Astrocyte (in vitro differentiated cells and primary cell): Measurements from ENCODE around the gene PMAIP1.

ENCODE experiments used
- EZH2 ChIP-seq: IDR thresholded peaks from 2 replicates; pipeline ENCODE4 v1.6.1; 2012; ENCODE audit warnings: mild to moderate bottlenecking, low read length, inconsistent platforms; ENCODE audit not compliant: insufficient read depth
- TF ChIP-seq, protein P1 (sequence below): IDR thresholded peaks from 2 replicates; pipeline ENCODE4 v1.5.1; 2011; ENCODE audit warnings: low read depth, mild to moderate bottlenecking, inconsistent platforms, low read length, moderate library complexity; ENCODE audit not compliant: insufficient read depth

DNA sequence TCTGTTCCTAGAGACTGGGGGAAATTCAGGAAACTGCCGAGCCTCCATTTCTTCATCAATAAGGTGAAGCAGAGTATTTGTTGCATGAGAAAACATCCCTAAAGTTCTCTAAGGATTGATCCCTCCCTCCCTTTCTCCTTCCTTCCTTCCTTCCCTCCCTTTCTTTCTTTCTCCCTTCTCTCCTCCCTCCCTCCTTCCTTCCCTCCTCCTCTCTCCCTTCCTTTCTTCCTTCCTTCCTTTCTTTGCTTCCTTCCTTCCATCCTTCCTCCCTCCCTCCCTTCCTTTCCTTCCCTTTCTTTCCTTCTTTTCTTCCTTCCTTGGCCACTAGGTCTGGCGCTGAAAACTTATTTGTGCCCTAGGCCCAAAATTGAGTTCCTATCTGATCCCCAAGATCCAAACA is 47.2 kb upstream of the PMAIP1 start:
- no peak for TF ChIP-seq EZH2
- TF ChIP-seq, protein P1, sequence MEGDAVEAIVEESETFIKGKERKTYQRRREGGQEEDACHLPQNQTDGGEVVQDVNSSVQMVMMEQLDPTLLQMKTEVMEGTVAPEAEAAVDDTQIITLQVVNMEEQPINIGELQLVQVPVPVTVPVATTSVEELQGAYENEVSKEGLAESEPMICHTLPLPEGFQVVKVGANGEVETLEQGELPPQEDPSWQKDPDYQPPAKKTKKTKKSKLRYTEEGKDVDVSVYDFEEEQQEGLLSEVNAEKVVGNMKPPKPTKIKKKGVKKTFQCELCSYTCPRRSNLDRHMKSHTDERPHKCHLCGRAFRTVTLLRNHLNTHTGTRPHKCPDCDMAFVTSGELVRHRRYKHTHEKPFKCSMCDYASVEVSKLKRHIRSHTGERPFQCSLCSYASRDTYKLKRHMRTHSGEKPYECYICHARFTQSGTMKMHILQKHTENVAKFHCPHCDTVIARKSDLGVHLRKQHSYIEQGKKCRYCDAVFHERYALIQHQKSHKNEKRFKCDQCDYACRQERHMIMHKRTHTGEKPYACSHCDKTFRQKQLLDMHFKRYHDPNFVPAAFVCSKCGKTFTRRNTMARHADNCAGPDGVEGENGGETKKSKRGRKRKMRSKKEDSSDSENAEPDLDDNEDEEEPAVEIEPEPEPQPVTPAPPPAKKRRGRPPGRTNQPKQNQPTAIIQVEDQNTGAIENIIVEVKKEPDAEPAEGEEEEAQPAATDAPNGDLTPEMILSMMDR = no peak
